OCI-LY7 (cell line): Measurements from ENCODE around the gene DTWD1.

ENCODE experiments used
- CTCF ChIP-seq: fragments of 200-600 bp; sonication (generic); conservative IDR thresholded peaks from 2 replicates; pipeline ENCODE4 v1.5.1; 2014; ENCODE audit warnings: mild to moderate bottlenecking, antibody characterized with exemption, low read length, moderate library complexity, mixed read lengths
- EZH2phosphoT487 ChIP-seq: fragments of 200-600 bp; sonication (generic); IDR thresholded peaks from 2 replicates; pipeline ENCODE4 v1.6.1; 2018; ENCODE audit warnings: low read depth, borderline replicate concordance, mild to moderate bottlenecking, mixed run types, antibody characterized with exemption, low read length, moderate library complexity, mixed read lengths

- TF ChIP-seq CTCF = no peak; the same call in 1 of the 2 replicates
- no peak for TF ChIP-seq EZH2phosphoT487
Measured at GRCh38 chr15:49622561-49622960, 1.7 kb downstream of the DTWD1 start.
